Activated T-cell treated with anti-CD3 and anti-CD28 coated beads, Interleukin-2, amount 50 U/mL, for 4 hours (primary cell): ENCODE measurements around the gene CHN2. TPM values are rescaled to one million over a fixed set of nuclear protein-coding genes. Genes with fewer than 3 reads are reported as not detected.

Source experiments
- ATAC-seq, 2 donors: fragments of 200-7000 bp; cut with Tn5 transposase; one replicate each; pipeline ENCODE4 v1.10.0; 2021
- DNase-seq: peaks from one replicate; pipeline ENCODE4 v3.0.0-alpha.2; 2020
- H3K27me3 Mint-ChIP-seq: one replicate; pipeline ENCODE4 v1.8.0; 2021; ENCODE audit warnings: low read depth, mixed read lengths
- H3K36me3 Mint-ChIP-seq: one replicate; pipeline ENCODE4 v1.8.0; 2022; ENCODE audit warnings: mixed read lengths; ENCODE audit not compliant: insufficient read depth
- H3K4me1 Mint-ChIP-seq: one replicate; pipeline ENCODE4 v1.8.0; 2021; ENCODE audit warnings: low read depth, mixed read lengths
- H3K4me3 Mint-ChIP-seq: one replicate; pipeline ENCODE4 v1.8.0; 2021; ENCODE audit warnings: mild to moderate bottlenecking, moderate library complexity, mixed read lengths
- H3K9me3 Mint-ChIP-seq: one replicate; pipeline ENCODE4 v1.8.0; 2021; ENCODE audit warnings: mixed read lengths
- total RNA-seq, 3 donors: library from RNA; stranded (reverse); gene quantifications; one replicate each; pipeline ENCODE4 v1.2.1, GENCODE V29; 2021

Gene CHN2
- total RNA-seq, 3 donors from 2014 or later, result 1.1 to 1.5 (median 1.4) TPM

- Mint-ChIP-seq H3K4me1 (peaks cover 14% of the 10 kb centered on the region), H3K36me3 (no peaks in the 10 kb centered on the region), H3K9me3 (no peaks in the 10 kb centered on the region), H3K27me3 (no peaks in the 10 kb centered on the region), H3K4me3 (no peak overlapping the region)
- peak; percentile 78 to 89 for ATAC-seq
- DNase-seq, result peak; percentile 8
Measured at GRCh38 chr7:29285444-29285793, 90.8 kb downstream of the CHN2 start.

DNA sequence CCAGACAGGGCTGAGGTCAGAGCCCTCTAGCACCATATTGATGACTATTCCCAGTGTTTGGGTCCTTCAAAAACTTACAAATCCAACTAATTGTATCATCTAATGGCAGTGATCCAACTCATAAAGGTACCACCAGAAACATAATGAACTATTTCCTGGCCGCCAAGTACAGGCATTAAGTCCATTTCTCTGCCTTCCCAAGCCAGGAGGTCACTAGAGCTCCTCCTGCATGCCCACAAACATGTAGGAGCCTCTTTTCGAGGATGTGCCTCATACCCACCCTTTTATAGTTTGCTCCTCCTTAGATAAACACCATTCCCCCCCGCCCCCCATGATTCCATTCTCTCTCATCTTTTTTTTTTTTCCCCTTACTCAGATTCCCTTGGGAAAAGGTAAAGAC is 91.3 kb downstream of the CHN2 start:
- DNase-seq, result no peak
- no peaks in the 10 kb centered on the region for H3K36me3 Mint-ChIP-seq
- peaks cover 14% of the 10 kb centered on the region for H3K4me1 Mint-ChIP-seq
- no peak for ATAC-seq
- H3K4me3 Mint-ChIP-seq, result no peak overlapping the region
- H3K9me3 Mint-ChIP-seq, result no peaks in the 10 kb centered on the region
- H3K27me3 Mint-ChIP-seq, result no peaks in the 10 kb centered on the region

DNA sequence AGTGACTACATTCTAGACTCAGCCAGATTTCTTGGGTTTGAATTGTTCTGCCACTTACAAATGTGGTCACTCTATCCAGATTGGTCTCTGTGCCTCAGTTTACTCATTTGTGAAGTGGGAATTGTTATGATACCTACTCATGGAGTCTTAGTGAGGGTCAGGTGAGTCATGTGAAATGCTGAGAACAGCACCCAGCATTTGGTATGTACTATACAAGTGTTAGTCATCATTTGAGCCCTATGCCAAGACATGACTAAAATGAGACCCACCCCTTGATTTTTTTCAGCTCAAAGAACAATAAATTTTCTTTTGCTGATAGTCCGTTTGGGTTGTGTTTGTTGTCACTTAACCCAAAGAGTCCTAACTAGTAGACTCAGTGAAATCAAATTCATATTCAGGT is 92.8 kb downstream of the CHN2 start:
- H3K9me3 Mint-ChIP-seq, result no peaks in the 10 kb centered on the region
- H3K4me3 Mint-ChIP-seq, result no peak overlapping the region
- peak; percentile 20 to 64 for ATAC-seq
- H3K27me3 Mint-ChIP-seq, result no peaks in the 10 kb centered on the region
- no peaks in the 10 kb centered on the region for H3K36me3 Mint-ChIP-seq
- DNase-seq, result no peak
- peaks cover 14% of the 10 kb centered on the region for H3K4me1 Mint-ChIP-seq

- ATAC-seq, result no peak
- Mint-ChIP-seq H3K4me1 (peaks cover 12% of the 10 kb centered on the region), H3K4me3 (no peak overlapping the region), H3K9me3 (no peaks in the 10 kb centered on the region), H3K36me3 (no peaks in the 10 kb centered on the region), H3K27me3 (no peaks in the 10 kb centered on the region)
- DNase-seq, result no peak
Measured at GRCh38 chr7:29288181-29289091, 93.9 kb downstream of the CHN2 start.

DNA sequence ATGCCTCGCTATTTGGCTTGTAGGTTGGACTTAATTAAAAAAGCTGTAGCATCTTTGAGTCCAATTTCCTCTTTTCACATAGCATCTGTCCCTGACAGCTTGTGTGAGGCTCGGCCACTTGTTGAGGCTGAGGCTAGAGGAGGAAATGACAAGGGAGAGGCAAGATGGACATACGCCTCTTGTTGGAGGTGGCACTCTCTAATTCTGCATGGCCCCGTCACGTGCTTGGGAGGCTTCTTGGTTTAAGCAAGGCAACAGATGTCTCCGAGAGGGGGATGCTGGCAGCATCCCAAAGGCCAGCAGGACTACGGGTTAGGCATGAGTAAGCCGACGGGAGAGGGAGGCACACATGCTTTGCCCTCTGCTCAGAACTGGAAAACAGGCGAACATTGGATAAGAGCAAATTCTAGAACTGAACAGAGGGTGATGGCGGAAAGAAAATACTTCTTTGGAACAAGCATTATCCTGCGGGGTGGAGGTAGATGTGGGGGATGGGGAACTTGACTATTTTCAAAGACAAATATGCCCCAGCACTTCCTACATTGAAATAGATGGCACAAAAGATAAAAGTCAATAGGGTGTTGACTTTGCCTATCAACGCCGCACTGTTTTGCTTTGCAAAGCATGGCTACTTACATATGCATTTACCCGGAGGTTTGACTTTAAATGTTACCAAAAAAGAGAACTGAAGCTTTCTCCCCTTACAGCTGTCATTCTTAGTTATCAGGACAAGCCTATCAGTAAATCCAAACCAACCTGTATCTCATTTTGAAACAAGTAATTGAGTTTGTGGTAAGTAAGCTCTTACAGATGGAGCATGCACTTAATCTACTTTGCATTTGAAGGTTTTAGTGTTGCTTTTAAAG is 94.8 kb downstream of the CHN2 start:
- no peaks in the 10 kb centered on the region for H3K36me3 Mint-ChIP-seq
- H3K27me3 Mint-ChIP-seq, result no peaks in the 10 kb centered on the region
- DNase-seq (no peak), ATAC-seq (peak in 1 of 2 donors; percentile 24)
- H3K4me1 Mint-ChIP-seq, result peaks cover 12% of the 10 kb centered on the region
- H3K9me3 Mint-ChIP-seq, result no peaks in the 10 kb centered on the region
- H3K4me3 Mint-ChIP-seq, result no peak overlapping the region

DNA sequence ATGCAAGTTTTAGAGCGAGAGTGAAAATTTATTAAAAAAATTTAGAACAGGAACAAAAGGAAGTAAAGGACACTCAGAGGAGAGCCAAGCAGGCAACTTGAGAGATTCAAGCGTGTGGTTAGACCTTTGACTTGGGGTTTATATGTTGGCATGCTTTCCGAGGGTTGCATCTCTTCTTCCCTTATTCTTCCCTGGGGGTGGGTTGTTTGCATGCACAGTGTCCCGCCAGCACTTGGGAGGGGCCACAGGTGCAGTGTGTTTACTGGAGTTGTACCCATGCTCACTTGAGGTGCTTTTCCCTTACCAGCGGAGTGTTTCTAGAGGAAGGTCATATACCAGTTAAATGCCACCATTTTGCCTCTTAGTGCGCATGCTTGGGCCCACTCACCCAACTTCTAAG is 96.3 kb downstream of the CHN2 start:
- Mint-ChIP-seq H3K9me3 (no peaks in the 10 kb centered on the region), H3K4me3 (no peak overlapping the region), H3K27me3 (no peaks in the 10 kb centered on the region), H3K36me3 (no peaks in the 10 kb centered on the region), H3K4me1 (peaks cover 3% of the 10 kb centered on the region)
- ATAC-seq (no peak), DNase-seq (no peak)

DNA sequence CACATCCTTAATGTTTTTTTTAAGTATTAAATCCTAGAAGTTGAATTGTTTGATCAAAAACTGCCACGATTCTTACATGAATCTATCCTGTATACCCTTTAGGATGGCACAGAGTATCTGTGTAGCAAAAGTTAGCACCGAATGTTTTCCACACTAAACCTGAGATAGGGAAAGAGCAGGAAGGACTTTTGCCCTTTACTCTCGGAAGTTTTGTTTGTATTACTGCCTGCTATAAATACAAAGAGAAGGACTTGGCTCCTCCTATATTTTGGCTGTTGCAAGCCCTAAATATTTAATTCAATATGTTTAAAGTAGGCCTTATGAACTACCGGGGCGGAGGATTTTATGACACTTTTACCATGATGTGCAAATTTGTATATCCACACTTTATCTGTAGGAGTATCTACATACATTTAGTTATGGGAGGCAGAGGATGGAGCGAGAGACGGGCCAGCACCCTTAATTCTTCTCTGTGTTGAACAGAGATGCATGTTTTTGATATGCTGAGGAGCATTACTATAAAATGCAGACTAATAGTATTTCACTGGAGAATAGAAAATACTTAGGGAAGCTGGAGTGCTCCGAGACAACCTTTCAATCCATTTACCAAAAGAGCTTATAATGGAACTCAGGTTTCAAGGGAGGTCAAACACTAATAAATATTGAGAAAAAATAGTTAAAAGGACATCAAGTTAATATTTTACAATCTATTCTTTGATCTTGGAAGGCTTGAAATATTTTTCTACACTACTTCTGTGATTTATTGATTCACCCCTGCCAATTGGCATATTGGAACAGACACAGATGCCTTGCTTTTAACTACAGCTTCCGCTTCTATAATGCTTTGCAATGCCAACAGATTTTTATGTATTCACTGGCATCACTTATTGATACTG is 97.4 kb downstream of the CHN2 start:
- Mint-ChIP-seq H3K4me1 (peaks cover 2% of the 10 kb centered on the region), H3K9me3 (no peaks in the 10 kb centered on the region), H3K36me3 (no peaks in the 10 kb centered on the region), H3K27me3 (no peaks in the 10 kb centered on the region), H3K4me3 (no peak overlapping the region)
- no peak for ATAC-seq
- DNase-seq, result no peak

GRCh38 chr7:29292886-29293658 is 98.5 kb downstream of the CHN2 start:
- no peak for ATAC-seq
- Mint-ChIP-seq H3K27me3 (no peaks in the 10 kb centered on the region), H3K9me3 (no peaks in the 10 kb centered on the region)

GRCh38 chr7:29296421-29296820 is 101.8 kb downstream of the CHN2 start:
- H3K4me1 Mint-ChIP-seq, result no peaks in the 10 kb centered on the region
- no peaks in the 10 kb centered on the region for H3K27me3 Mint-ChIP-seq
- DNase-seq (no peak), ATAC-seq (no peak)
- no peaks in the 10 kb centered on the region for H3K36me3 Mint-ChIP-seq
- H3K9me3 Mint-ChIP-seq, result no peaks in the 10 kb centered on the region
- no peak overlapping the region for H3K4me3 Mint-ChIP-seq

More at GRCh38 chr7:29292886-29293658, 98.5 kb downstream of the CHN2 start:
- peaks cover 2% of the 10 kb centered on the region for H3K4me1 Mint-ChIP-seq
- no peak overlapping the region for H3K4me3 Mint-ChIP-seq
- no peaks in the 10 kb centered on the region for H3K36me3 Mint-ChIP-seq
- no peak for DNase-seq

- H3K36me3 Mint-ChIP-seq, result no peaks in the 10 kb centered on the region
- DNase-seq (no peak), ATAC-seq (no peak)
- no peaks in the 10 kb centered on the region for H3K4me1 Mint-ChIP-seq
- no peaks in the 10 kb centered on the region for H3K27me3 Mint-ChIP-seq
- H3K9me3 Mint-ChIP-seq, result no peaks in the 10 kb centered on the region
- no peak overlapping the region for H3K4me3 Mint-ChIP-seq
Measured at GRCh38 chr7:29297194-29297890, 102.8 kb downstream of the CHN2 start.

- peaks cover 2% of the 10 kb centered on the region for H3K27me3 Mint-ChIP-seq
- no peak for ATAC-seq
- no peak for DNase-seq
- no peaks in the 10 kb centered on the region for H3K9me3 Mint-ChIP-seq
- no peaks in the 10 kb centered on the region for H3K4me1 Mint-ChIP-seq
- no peaks in the 10 kb centered on the region for H3K36me3 Mint-ChIP-seq
- no peak overlapping the region for H3K4me3 Mint-ChIP-seq
Measured at GRCh38 chr7:29299086-29299485, 104.5 kb downstream of the CHN2 start.

- ATAC-seq (no peak), DNase-seq (no peak)
- no peak overlapping the region for H3K4me3 Mint-ChIP-seq
- no peaks in the 10 kb centered on the region for H3K36me3 Mint-ChIP-seq
- no peaks in the 10 kb centered on the region for H3K9me3 Mint-ChIP-seq
- H3K4me1 Mint-ChIP-seq, result no peaks in the 10 kb centered on the region
- peaks cover 2% of the 10 kb centered on the region for H3K27me3 Mint-ChIP-seq
Measured at GRCh38 chr7:29300026-29300480, 105.5 kb downstream of the CHN2 start.

DNA sequence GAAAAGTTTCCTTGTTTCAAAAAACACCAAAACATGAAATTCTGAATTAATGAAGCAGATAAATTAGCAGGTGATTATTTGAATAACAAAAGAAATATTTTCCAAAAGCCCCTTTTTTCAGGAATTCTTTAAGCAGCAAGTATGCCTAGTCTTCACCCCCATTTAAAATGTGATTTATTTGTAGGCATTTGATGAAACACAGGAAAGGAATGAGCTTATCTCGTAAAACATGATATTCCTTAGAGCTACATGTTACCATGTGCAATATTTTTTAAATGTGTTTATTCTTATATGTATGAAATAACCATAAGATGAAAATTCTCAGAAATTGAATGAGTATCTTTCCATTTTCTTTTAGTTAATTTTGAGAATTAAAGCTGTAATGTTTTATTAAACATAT is 106.1 kb downstream of the CHN2 start:
- Mint-ChIP-seq H3K4me3 (no peak overlapping the region), H3K36me3 (no peaks in the 10 kb centered on the region), H3K4me1 (no peaks in the 10 kb centered on the region), H3K9me3 (no peaks in the 10 kb centered on the region), H3K27me3 (peaks cover 2% of the 10 kb centered on the region)
- ATAC-seq (no peak), DNase-seq (no peak)
